ENCODE data around the gene KCNJ6. TPM values are rescaled to one million over a fixed set of nuclear protein-coding genes. Genes with fewer than 3 reads are reported as not detected.

The KCNJ6 gene
- total and polyA plus RNA-seq, 10 of the 15 experiments (the other 5 are each of a cell fraction or from before 2014, with no cell fraction given): 0.03 to 0.07 (median 0.04) TPM; not detected in 7

DNA sequence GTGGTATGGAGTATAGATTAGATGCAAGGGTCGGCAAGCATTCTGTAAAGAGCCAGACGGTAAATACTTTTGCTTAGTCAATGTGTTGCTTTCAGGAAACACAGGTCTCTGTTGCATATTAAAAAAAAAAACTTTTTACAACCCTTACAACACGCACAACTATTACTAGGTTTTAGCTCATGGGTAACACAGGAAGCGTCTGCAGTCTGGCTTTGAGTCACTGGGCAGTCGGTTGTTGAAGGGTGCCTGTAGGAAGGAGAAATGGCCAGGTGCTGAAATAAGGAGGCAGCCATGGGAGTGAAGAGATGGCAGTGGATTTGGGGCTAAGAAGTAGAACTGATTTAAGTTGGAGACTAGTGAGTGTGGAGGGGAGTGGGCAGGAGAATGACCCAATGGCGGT is 192.1 kb downstream of the KCNJ6 start (continued):
- no peak for TF ChIP-seq PRDM15 (CRISPR knock-in tag; IDR thresholded peaks at IDR 0.05)
- TF ChIP-seq, protein P1, sequence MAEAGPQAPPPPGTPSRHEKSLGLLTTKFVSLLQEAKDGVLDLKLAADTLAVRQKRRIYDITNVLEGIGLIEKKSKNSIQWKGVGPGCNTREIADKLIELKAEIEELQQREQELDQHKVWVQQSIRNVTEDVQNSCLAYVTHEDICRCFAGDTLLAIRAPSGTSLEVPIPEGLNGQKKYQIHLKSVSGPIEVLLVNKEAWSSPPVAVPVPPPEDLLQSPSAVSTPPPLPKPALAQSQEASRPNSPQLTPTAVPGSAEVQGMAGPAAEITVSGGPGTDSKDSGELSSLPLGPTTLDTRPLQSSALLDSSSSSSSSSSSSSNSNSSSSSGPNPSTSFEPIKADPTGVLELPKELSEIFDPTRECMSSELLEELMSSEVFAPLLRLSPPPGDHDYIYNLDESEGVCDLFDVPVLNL (IDR thresholded peaks at IDR 0.05; ENCODE audit: low read depth, low read length): no peak

DNA sequence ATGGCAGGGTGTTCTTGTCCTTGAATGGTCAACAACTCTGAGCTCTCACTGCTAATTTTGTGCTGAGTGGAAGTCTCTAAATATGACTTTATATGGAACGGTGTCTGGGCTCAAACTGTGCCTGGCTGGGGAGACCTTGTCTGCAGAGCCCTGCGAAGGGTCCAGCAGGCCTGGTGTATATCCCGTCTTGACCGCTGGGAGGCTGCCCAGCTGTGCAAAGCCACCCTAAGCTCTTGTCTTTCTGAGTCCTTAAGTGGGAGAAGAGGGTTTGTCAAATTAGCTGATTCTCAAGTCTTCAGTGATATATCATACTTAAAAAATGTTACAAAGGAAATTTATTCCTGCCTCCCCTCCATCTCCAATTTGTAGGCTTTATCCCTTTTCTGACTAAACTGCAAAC is 198.7 kb downstream of the KCNJ6 start:
- ChIA-PET POLR2A (no interaction called here), SMC1A (ENCODE audit: uncharacterized antibody, unreplicated experiment) (no interaction called here), RAD21 (ENCODE audit: unreplicated experiment) (no interaction called here), CTCF (interaction anchor here (1.5 kb wide), 1 partner anchor 409 kb away, joined by 5 read pairs; no protein-coding TSS in a partner anchor)
- Histone ChIP-seq H3K79me2 (ENCODE audit: control insufficient read depth, insufficient read depth, low read length) (no peaks in the 10 kb centered on the region), H3K4me2 (ENCODE audit: control insufficient read depth, insufficient read depth) (no peak overlapping the region), H3K36me3 (ENCODE audit: control insufficient read depth in 2 of 2, insufficient read depth in 2 of 2, low read length in 1 of 2) (no peaks in the 10 kb centered on the region), H3K27ac (ENCODE audit: control insufficient read depth, insufficient read depth) (no peak overlapping the region), H2AFZ (ENCODE audit: control insufficient read depth, low read depth, low read length) (no peak overlapping the region), H3K9me3 (replicated peaks; ENCODE audit: control insufficient read depth, insufficient read depth, low read length) (no peaks in the 10 kb centered on the region), H3K27me3 (replicated peaks in 1 of 2; ENCODE audit: control insufficient read depth in 2 of 2, insufficient read depth in 2 of 2, low read length in 1 of 2) (no peaks in the 10 kb centered on the region), H4K20me1 (ENCODE audit: control insufficient read depth, insufficient read depth) (no peaks in the 10 kb centered on the region), H3K9ac (ENCODE audit: control insufficient read depth, insufficient read depth, low read length) (no peak overlapping the region), H3K4me1 (ENCODE audit: control insufficient read depth, insufficient read depth, low read length) (no peaks in the 10 kb centered on the region), H3K4me3 (no peak overlapping the region)
- intact Hi-C loops (cut with micrococcal nuclease; ENCODE audit: unreplicated experiment): no loop called here
- no peak for FAIRE-seq
- 58% methylated on average over 4 of the region's 4 CpGs for WGBS (ENCODE audit: insufficient coverage, insufficient replicate concordance, low lambda C conversion rate, missing lambda C conversion rate)
- no peak for ATAC-seq
- in situ Hi-C loops (cut with MboI): loop anchor here (10.0 kb wide), 1 partner anchor 407 kb away; no protein-coding TSS in a partner anchor
- DNase-seq (ENCODE audit: low read depth, low spot score): no peak
- no TSS peak for BruUV-seq (replicated peaks)
- no peak for TF ChIP-seq NFYA (IDR thresholded peaks at IDR 0.05; ENCODE audit: borderline replicate concordance, low read depth, low read length)
- no peak for TF ChIP-seq BHLHE40 (IDR thresholded peaks at IDR 0.05; ENCODE audit: borderline replicate concordance in 1 of 2, low read depth in 2 of 2, low read length in 1 of 2)
- TF ChIP-seq ZBTB11 (CRISPR knock-in tag; IDR thresholded peaks at IDR 0.05): no peak
- TF ChIP-seq, protein P2, sequence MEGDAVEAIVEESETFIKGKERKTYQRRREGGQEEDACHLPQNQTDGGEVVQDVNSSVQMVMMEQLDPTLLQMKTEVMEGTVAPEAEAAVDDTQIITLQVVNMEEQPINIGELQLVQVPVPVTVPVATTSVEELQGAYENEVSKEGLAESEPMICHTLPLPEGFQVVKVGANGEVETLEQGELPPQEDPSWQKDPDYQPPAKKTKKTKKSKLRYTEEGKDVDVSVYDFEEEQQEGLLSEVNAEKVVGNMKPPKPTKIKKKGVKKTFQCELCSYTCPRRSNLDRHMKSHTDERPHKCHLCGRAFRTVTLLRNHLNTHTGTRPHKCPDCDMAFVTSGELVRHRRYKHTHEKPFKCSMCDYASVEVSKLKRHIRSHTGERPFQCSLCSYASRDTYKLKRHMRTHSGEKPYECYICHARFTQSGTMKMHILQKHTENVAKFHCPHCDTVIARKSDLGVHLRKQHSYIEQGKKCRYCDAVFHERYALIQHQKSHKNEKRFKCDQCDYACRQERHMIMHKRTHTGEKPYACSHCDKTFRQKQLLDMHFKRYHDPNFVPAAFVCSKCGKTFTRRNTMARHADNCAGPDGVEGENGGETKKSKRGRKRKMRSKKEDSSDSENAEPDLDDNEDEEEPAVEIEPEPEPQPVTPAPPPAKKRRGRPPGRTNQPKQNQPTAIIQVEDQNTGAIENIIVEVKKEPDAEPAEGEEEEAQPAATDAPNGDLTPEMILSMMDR (IDR thresholded peaks at IDR 0.05 in 2 of 3, conservative IDR thresholded peaks at IDR 0.05 in 1 of 3; ENCODE audit: control insufficient read depth in 2 of 3, extremely low read depth in 1 of 3, insufficient read depth in 1 of 3, low read depth in 3 of 3, low read length in 3 of 3): no peak
- no peak for TF ChIP-seq SUZ12 (IDR thresholded peaks at IDR 0.05; ENCODE audit: unreplicated experiment)
- TF ChIP-seq ZNF384 (IDR thresholded peaks at IDR 0.05; ENCODE audit: borderline replicate concordance, low read depth, low read length): no peak
- TF ChIP-seq USF2 (IDR thresholded peaks at IDR 0.05; ENCODE audit: borderline replicate concordance, low read depth, low read length): no peak
- no peak for TF ChIP-seq CREM (IDR thresholded peaks at IDR 0.05; ENCODE audit: low read depth)

All from GM12878 (cell line).